GM19455 (cell line): ENCODE results near the gene KDM4B.
"Not testable (repeated sequence)": the region's sequence is repeated elsewhere in the genome, so short reads cannot be mapped to it uniquely, and the experiment has no call there.

ENCODE experiments used
- ATAC-seq: cut with Tn5 transposase; IDR thresholded peaks from one replicate; pipeline ENCODE4 v1.9.1; 2021; ENCODE audit not compliant: unreplicated experiment

Gene KDM4B

GRCh38 chr19:5193192-5193591, 224.3 kb downstream of the KDM4B start:
- ATAC-seq: no peak

DNA sequence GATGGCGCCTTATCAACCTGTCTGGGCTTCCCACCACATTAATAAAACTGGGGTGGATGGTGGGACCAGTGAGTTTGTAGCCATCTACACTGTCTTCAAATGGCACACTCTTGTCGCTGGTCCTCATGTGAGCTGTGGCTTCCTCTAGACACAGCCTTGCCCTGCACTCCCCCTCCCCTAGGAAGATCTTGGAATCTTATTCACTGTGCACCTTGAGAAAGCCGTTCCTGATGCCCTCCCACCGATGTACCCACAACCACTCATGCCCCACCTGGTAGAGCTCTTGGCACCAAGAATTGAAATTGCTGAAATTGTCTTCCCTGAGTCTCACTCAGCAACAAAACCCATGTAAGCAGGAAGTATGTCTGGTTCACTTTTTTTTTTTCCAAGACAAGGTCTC, 225.7 kb downstream of the KDM4B start:
- ATAC-seq: no peak

DNA sequence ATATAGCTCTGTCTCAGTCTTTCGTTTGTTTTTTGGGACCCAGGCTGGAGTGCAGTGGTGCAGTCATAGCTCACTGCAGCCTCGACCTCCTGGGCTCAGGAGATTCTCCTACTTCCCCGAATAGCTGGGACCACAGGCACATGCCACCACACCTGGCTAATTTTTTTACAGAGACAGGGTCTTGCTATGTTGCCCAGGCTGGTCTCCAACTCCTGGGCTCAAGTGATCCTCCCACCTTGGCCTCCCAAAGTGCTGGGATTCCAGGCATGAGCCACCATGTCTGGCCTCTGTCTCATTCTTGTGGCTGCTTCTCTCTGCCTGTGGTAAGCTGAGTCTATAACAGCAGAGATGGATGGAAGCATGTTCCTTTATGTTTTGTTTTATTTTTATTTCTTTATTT, 226.7 kb downstream of the KDM4B start:
- not testable (repeated sequence) for ATAC-seq

DNA sequence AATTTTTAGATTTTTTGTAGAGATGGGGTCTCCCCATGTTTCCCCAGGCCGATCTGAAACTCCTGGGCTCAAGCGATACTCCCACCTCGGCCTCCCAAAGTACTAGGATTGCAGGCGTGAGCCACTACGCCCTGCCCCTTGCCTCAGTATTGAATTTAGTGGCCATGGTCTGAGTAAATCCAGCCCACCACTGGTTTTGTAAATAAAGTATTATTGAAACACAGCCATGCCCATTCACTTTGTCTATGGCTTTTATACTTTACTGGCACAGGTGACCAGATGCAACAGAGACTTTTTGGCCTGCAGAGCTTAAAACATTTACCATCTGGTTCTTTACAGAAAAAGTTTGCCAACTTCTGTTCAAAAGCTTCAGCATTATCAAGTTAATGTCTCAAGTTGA, 227.9 kb downstream of the KDM4B start:
- ATAC-seq: no peak

GRCh38 chr19:5200844-5201243, 231.9 kb downstream of the KDM4B start:
- ATAC-seq: no peak

DNA sequence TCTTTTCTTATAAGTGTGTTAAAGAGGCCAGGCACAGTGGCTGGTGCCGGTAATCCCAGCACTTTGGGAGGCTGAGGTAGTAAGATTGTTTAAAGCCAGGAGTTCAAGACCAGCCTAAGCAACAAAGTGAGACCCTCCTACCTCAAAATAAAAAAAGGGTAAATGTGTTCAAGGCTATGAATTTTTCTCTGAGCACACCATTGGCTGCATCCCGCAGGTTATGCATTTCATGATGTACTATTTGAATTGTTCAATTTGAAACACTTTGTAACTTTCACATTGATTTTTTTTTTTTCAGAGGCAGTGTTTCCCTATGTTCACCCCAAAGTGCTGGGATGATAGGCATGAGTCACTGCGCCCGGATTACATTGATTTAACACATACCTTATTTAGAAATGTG, 233.6 kb downstream of the KDM4B start:
- ATAC-seq: no peak
